Stimulated activated CD8-positive, alpha-beta memory T cell treated with anti-CD3 and anti-CD28 coated beads, Interleukin-7, amount 100 ng/mL, for 4 hours (primary cell): Measurements from ENCODE around the gene A2M.

Source experiments
- DNase-seq, 2 donors: peaks; one replicate each; pipeline ENCODE4 v3.0.0-alpha.2; 2020; ENCODE audit warnings: low read depth in 2 of 2

A2M gene

GRCh38 chr12:9039397-9039977 is 76.2 kb downstream of the A2M start:
- DNase-seq: no peak

GRCh38 chr12:9037431-9037830 is 78.3 kb downstream of the A2M start:
- no peak for DNase-seq

- DNase-seq: no peak
Observed at GRCh38 chr12:9036227-9036626, 79.5 kb downstream of the A2M start.

GRCh38 chr12:9034095-9034494 is 81.6 kb downstream of the A2M start:
- DNase-seq: no peak

GRCh38 chr12:9033265-9033887 is 82.3 kb downstream of the A2M start:
- no peak for DNase-seq

GRCh38 chr12:9032202-9032964 is 83.3 kb downstream of the A2M start:
- DNase-seq: no peak

- DNase-seq: no peak
Observed at GRCh38 chr12:9030776-9031175, 84.9 kb downstream of the A2M start.

- no peak for DNase-seq
Observed at GRCh38 chr12:9027161-9028059, 88.3 kb downstream of the A2M start.

- DNase-seq: no peak
Observed at GRCh38 chr12:9024512-9024911, 91.2 kb downstream of the A2M start.

GRCh38 chr12:9022592-9022991 is 93.1 kb downstream of the A2M start:
- DNase-seq: no peak
